B cell (primary cell): ENCODE measurements around the gene FUBP3. TPM values are rescaled to one million over a fixed set of nuclear protein-coding genes. Genes with fewer than 3 reads are reported as not detected.

Experiments used
- ATAC-seq: fragments of 200-7000 bp; cut with Tn5 transposase; one replicate; pipeline ENCODE4 v1.10.0; 2021; ENCODE audit warnings: low read depth, mild to moderate bottlenecking, moderate number of reproducible peaks, moderate library complexity
- CTCF ChIA-PET: fragments of 350-600 bp; sonication (Branson Sonifier 250); formaldehyde crosslinking; loops from one replicate; lab custom pipeline; 2021; ENCODE audit warnings: antibody characterized with exemption, inconsistent platforms; lab: Charles Lee
- POLR2A ChIA-PET: fragments of 350-600 bp; sonication (Branson Sonifier 250); formaldehyde crosslinking; loops from one replicate; lab custom pipeline; 2021; ENCODE audit warnings: antibody characterized with exemption; lab: Charles Lee
- DNase-seq: peaks from one replicate; pipeline ENCODE4 v3.0.0; 2013
- H2AFZ ChIP-seq: 2 replicates; pipeline ENCODE4 v1.6.1; 2012; ENCODE audit warnings: mild to moderate bottlenecking, low read depth, low read length; ENCODE audit not compliant: insufficient read depth, poor library complexity, severe bottlenecking
- H3K27ac ChIP-seq, 2 donors: 1 replicate in 1 of 2; 2 replicates in 1 of 2; pipeline ENCODE4 v1.5.1; 2012 to 2013; ENCODE audit warnings: low read length in 2 of 2, mild to moderate bottlenecking in 2 of 2, moderate library complexity in 1 of 2
- H3K27me3 ChIP-seq, 4 experiments: fragments of 200-600 bp in 1 of 4; sonication (generic) in 1 of 4; replicated peaks in 1 of 4; 1 replicate in 2 of 4; 2 replicates in 2 of 4; pipeline versions ENCODE4 v1.6.1 to v1.7.0; 2013 to 2016; ENCODE audit warnings: low read length in 3 of 4, mild to moderate bottlenecking in 2 of 4, mixed read lengths in 1 of 4, moderate library complexity in 1 of 4; ENCODE audit not compliant: insufficient read depth in 4 of 4, control insufficient read depth in 3 of 4; ENCODE audit errors: control extremely low read depth in 1 of 4
- H3K36me3 ChIP-seq, 2 experiments: replicated peaks in 1 of 2; 1 replicate in 1 of 2; 2 replicates in 1 of 2; pipeline versions ENCODE4 v1.6.1 to v1.7.1; 2013; ENCODE audit warnings: low read length in 1 of 2; ENCODE audit not compliant: insufficient read depth in 2 of 2, control insufficient read depth in 1 of 2; ENCODE audit errors: control extremely low read depth in 1 of 2, extremely low read depth in 1 of 2
- H3K4me1 ChIP-seq, 2 donors: fragments of 200-600 bp in 1 of 2; sonication (generic) in 1 of 2; 1 replicate in 1 of 2; 2 replicates in 1 of 2; pipeline versions ENCODE4 v1.5.1 to v1.6.1; 2013 to 2017; ENCODE audit warnings: low read length in 2 of 2; ENCODE audit not compliant: control insufficient read depth in 2 of 2, insufficient read depth in 2 of 2
- H3K4me2 ChIP-seq: replicated peaks from 2 replicates; pipeline ENCODE3; 2012; ENCODE audit warnings: mild to moderate bottlenecking, low read depth, low read length; ENCODE audit not compliant: poor library complexity, severe bottlenecking
- H3K4me3 ChIP-seq, 5 experiments: fragments of 200-600 bp in 1 of 5; sonication (generic) in 1 of 5; 1 replicate in 3 of 5; 2 replicates in 2 of 5; pipeline versions ENCODE4 v1.5.1 to v1.7.0; 2011 to 2016; ENCODE audit warnings: low read length in 4 of 5, mild to moderate bottlenecking in 4 of 5, low read depth in 2 of 5, control low read depth in 1 of 5, moderate library complexity in 1 of 5; ENCODE audit not compliant: insufficient read depth in 1 of 5; ENCODE audit errors: control extremely low read depth in 1 of 5, extremely low read depth in 1 of 5
- H3K79me2 ChIP-seq: fragments of 200-600 bp; sonication (generic); one replicate; pipeline ENCODE4 v1.6.0; 2016; ENCODE audit warnings: low read length; ENCODE audit not compliant: control insufficient read depth, insufficient read depth
- H3K9ac ChIP-seq: fragments of 200-600 bp; sonication (generic); 2 replicates; pipeline ENCODE4 v1.6.1; 2017; ENCODE audit warnings: mild to moderate bottlenecking, low read length, moderate library complexity
- H3K9me3 ChIP-seq, 3 donors: one replicate each; pipeline versions ENCODE4 v1.6.1 to v1.7.1; 2013; ENCODE audit warnings: low read length in 2 of 3; ENCODE audit not compliant: control insufficient read depth in 2 of 3, insufficient read depth in 1 of 3; ENCODE audit errors: control extremely low read depth in 1 of 3
- H4K20me1 ChIP-seq: 2 replicates; pipeline ENCODE4 v1.6.0; 2012; ENCODE audit warnings: mild to moderate bottlenecking, low read length; ENCODE audit not compliant: insufficient read depth, control insufficient read depth, poor library complexity, severe bottlenecking
- H3K27ac Mint-ChIP-seq: one replicate; pipeline ENCODE4 v1.8.0; 2021; ENCODE audit warnings: mixed read lengths
- H3K27me3 Mint-ChIP-seq: one replicate; pipeline ENCODE4 v1.8.0; 2021; ENCODE audit warnings: mixed read lengths
- H3K4me1 Mint-ChIP-seq: one replicate; pipeline ENCODE4 v1.8.0; 2021; ENCODE audit warnings: mixed read lengths
- H3K4me3 Mint-ChIP-seq: one replicate; pipeline ENCODE4 v1.8.0; 2021; ENCODE audit warnings: mixed read lengths
- H3K9me3 Mint-ChIP-seq: one replicate; pipeline ENCODE4 v1.8.0; 2022; ENCODE audit warnings: mixed read lengths; ENCODE audit not compliant: insufficient read depth
- CTCF ChIP-seq: fragments of 200-600 bp; IDR thresholded peaks from one replicate; pipeline ENCODE4 v1.8.0; 2022; ENCODE audit warnings: antibody characterized with exemption, mild to moderate bottlenecking
- EZH2 ChIP-seq: IDR thresholded peaks from 2 replicates; pipeline ENCODE4 v1.6.1; 2012; ENCODE audit warnings: borderline replicate concordance, low read depth, mild to moderate bottlenecking, moderate library complexity, low read length; ENCODE audit not compliant: insufficient read depth, poor library complexity, severe bottlenecking
- WGBS: methylation state at CpG from one replicate; pipeline ENCODE4 v1.1.5; 2013; ENCODE audit warnings: missing lambda C conversion rate; ENCODE audit not compliant: insufficient coverage; 5-methylcytosine and 5-hydroxymethylcytosine counted together
- intact Hi-C: fragments of 100-400 bp; cut with micrococcal nuclease; formaldehyde crosslinking; loops from one replicate; pipeline ENCODE4 v1.10.0; 2022
- polyA plus RNA-seq: library from polyadenylated mRNA; depleted of rRNA; stranded (reverse); fragments of >200 nt; gene quantifications from 2 replicates; pipeline ENCODE4 v1.2.3, GENCODE V29; 2012
- total RNA-seq, 2 donors: library from RNA; stranded (reverse); fragments of 120-200 nt in 1 of 2; gene quantifications; 1 replicate in 1 of 2; 2 replicates in 1 of 2; pipeline versions ENCODE4 v1.2.3 to v1.2.4, GENCODE V29; 2013 to 2022

FUBP3 gene
- total and polyA plus RNA-seq, 2 donors (not counting 1 experiment from before 2014, with no cell fraction given) = 45.7 to 79.4 TPM

- no peaks in the 10 kb centered on the region for H3K4me1 Mint-ChIP-seq
- H3K27ac Mint-ChIP-seq = no peak overlapping the region
- 98% methylated on average over 4 of the region's 4 CpGs for WGBS
- no peaks in the 10 kb centered on the region for H4K20me1 ChIP-seq
- H3K27ac ChIP-seq = no peak overlapping the region
- no peak for TF ChIP-seq CTCF
- H3K9ac ChIP-seq = no peak overlapping the region
- intact Hi-C loops = no loop called here
- no peak overlapping the region for H3K4me2 ChIP-seq
- no peak for DNase-seq
- ATAC-seq = no peak
- CTCF ChIA-PET = interaction anchor here (0.7 kb wide), 1 partner anchor 114 kb away, joined by 3 read pairs; no protein-coding TSS in a partner anchor
- H2AFZ ChIP-seq = no peak overlapping the region
- H3K79me2 ChIP-seq = no peaks in the 10 kb centered on the region
- H3K27me3 ChIP-seq = no peaks in the 10 kb centered on the region
- H3K4me1 ChIP-seq = no peaks in the 10 kb centered on the region
- H3K4me3 ChIP-seq = no peak overlapping the region
- no peak overlapping the region for H3K4me3 Mint-ChIP-seq
- H3K27me3 Mint-ChIP-seq = no peaks in the 10 kb centered on the region
- POLR2A ChIA-PET = no interaction called here
- H3K36me3 ChIP-seq = peaks cover 2 to 81% of the 10 kb centered on the region in 2 experiments
- no peaks in the 10 kb centered on the region for H3K9me3 ChIP-seq
- no peaks in the 10 kb centered on the region for H3K9me3 Mint-ChIP-seq
Measured at GRCh38 chr9:130630071-130630450, 50.7 kb downstream of the FUBP3 start.

GRCh38 chr9:130630506-130631330 is 51.3 kb downstream of the FUBP3 start:
- Mint-ChIP-seq H3K9me3 (no peaks in the 10 kb centered on the region), H3K27me3 (no peaks in the 10 kb centered on the region), H3K27ac (no peak overlapping the region), H3K4me1 (no peaks in the 10 kb centered on the region), H3K4me3 (no peak overlapping the region)
- H2AFZ ChIP-seq = no peak overlapping the region
- H3K9ac ChIP-seq = no peak overlapping the region
- H3K4me2 ChIP-seq = no peak overlapping the region
- ATAC-seq (no peak), DNase-seq (no peak)
- no peak overlapping the region for H3K4me3 ChIP-seq
- no peaks in the 10 kb centered on the region for H3K4me1 ChIP-seq
- H3K27me3 ChIP-seq = no peaks in the 10 kb centered on the region
- intact Hi-C loops = no loop called here
- H3K27ac ChIP-seq = no peak overlapping the region
- WGBS = 95% methylated on average over 25 of the region's 27 CpGs
- ChIA-PET CTCF (interaction anchor here (0.7 kb wide), 1 partner anchor 113 kb away, joined by 3 read pairs; no protein-coding TSS in a partner anchor), POLR2A (no interaction called here)
- no peaks in the 10 kb centered on the region for H4K20me1 ChIP-seq
- H3K36me3 ChIP-seq = peaks cover 2 to 78% of the 10 kb centered on the region in 2 experiments
- H3K79me2 ChIP-seq = no peaks in the 10 kb centered on the region
- TF ChIP-seq EZH2 (no peak), CTCF (no peak)
- no peaks in the 10 kb centered on the region for H3K9me3 ChIP-seq
